Kidney epithelial cell (primary cell): Measurements from ENCODE around the gene ARL13B. TPM values are rescaled to one million over a fixed set of nuclear protein-coding genes. Genes with fewer than 3 reads are reported as not detected.
A peak's percentile ranks its signal among the peaks of the same experiment; 100 is the strongest.

ENCODE experiments used
- DNase-seq: peaks from one replicate; pipeline ENCODE4 v3.0.0-alpha.2; 2010; ENCODE audit warnings: low read depth
- H3K27me3 ChIP-seq: 2 replicates; pipeline ENCODE4 v1.6.0; 2011; ENCODE audit warnings: low read length; ENCODE audit not compliant: control insufficient read depth, insufficient read depth
- H3K36me3 ChIP-seq: 2 replicates; pipeline ENCODE4 v1.5.1; 2011; ENCODE audit warnings: low read length; ENCODE audit not compliant: control insufficient read depth, insufficient read depth
- H3K4me3 ChIP-seq: 2 replicates; pipeline ENCODE4 v1.5.1; 2011; ENCODE audit warnings: low read depth, mild to moderate bottlenecking, control low read depth, low read length
- total RNA-seq: library from RNA; depleted of rRNA; stranded (reverse); fragments of >200 nt; gene quantifications from 2 replicates; pipeline ENCODE4 v1.2.3, GENCODE V29; 2015
- TF ChIP-seq, protein P1 (sequence below): IDR thresholded peaks from 2 replicates; pipeline ENCODE4 v1.5.1; 2011; ENCODE audit warnings: mild to moderate bottlenecking, moderate library complexity, low read length, control low read depth, inconsistent platforms; ENCODE audit not compliant: insufficient read depth, poor library complexity, severe bottlenecking

Gene ARL13B
- total RNA-seq, 1 donor from 2014 or later, result 11.4 TPM

DNA sequence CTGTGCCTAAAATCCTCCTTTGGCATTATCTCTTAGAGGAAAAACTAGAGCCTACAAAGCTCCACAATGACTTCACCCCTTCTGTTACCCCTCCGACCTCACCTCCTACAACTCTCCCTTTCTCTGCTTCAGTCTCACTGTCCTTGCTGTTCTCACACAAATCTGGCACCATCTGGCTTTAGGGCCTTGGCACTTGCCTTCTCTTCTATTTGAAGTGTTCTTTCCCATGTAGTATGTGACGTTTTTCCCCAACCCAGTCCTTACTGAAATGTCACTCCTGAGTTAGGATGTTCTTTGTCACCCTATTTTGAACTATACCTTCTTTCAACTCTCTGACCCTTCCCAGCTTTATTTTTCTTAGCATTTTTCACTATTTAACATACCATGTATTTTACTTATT is 39.7 kb downstream of the ARL13B start:
- TF ChIP-seq, protein P1, sequence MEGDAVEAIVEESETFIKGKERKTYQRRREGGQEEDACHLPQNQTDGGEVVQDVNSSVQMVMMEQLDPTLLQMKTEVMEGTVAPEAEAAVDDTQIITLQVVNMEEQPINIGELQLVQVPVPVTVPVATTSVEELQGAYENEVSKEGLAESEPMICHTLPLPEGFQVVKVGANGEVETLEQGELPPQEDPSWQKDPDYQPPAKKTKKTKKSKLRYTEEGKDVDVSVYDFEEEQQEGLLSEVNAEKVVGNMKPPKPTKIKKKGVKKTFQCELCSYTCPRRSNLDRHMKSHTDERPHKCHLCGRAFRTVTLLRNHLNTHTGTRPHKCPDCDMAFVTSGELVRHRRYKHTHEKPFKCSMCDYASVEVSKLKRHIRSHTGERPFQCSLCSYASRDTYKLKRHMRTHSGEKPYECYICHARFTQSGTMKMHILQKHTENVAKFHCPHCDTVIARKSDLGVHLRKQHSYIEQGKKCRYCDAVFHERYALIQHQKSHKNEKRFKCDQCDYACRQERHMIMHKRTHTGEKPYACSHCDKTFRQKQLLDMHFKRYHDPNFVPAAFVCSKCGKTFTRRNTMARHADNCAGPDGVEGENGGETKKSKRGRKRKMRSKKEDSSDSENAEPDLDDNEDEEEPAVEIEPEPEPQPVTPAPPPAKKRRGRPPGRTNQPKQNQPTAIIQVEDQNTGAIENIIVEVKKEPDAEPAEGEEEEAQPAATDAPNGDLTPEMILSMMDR, result no peak
- Histone ChIP-seq H3K27me3 (no peaks in the 10 kb centered on the region), H3K36me3 (peaks cover 1% of the 10 kb centered on the region), H3K4me3 (no peak overlapping the region)
- DNase-seq, result no peak

DNA sequence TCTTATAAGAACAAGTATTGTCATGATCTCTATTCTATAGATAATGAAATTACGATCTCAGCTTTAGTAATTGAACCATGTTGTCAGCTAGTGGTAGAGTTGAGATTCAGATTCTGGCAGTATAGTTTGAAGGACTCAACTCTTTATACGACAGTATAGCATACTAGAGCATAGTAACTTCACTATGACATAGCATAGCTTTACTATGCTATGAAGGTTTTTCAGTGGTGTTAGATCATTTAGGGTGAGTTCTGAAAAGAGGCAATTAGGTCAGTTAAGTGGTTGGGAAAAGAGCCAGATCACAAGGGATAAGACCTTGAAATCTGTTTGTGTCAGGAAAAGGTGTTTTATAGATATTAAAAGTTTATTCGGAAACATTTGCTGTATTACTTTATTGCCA is 40.3 kb downstream of the ARL13B start:
- H3K4me3 ChIP-seq, result no peak overlapping the region
- no peaks in the 10 kb centered on the region for H3K27me3 ChIP-seq
- peaks cover 1% of the 10 kb centered on the region for H3K36me3 ChIP-seq
- no peak for DNase-seq
- TF ChIP-seq, protein P1, result no peak

DNA sequence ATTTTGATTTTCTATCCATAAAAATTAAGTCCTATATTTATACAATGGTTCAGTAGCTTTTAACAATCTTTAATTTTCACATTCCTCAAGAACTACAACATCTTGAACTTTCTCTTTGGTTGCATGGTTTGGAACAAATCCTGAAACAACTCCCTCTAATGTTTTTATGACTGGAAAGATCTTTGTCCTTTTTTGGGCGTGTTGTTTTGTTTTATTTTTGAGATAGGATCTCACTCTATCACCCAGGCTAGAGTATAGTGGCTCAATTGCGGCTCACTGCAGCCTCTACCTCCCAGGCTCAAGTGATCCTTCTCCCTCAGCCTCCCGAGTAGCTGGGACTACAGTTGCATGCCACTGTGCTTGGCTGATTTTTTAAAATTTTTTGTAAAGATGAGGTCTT is 44.4 kb downstream of the ARL13B start:
- TF ChIP-seq, protein P1, result no peak
- Histone ChIP-seq H3K4me3 (no peak overlapping the region), H3K36me3 (no peaks in the 10 kb centered on the region), H3K27me3 (no peaks in the 10 kb centered on the region)
- no peak for DNase-seq

DNA sequence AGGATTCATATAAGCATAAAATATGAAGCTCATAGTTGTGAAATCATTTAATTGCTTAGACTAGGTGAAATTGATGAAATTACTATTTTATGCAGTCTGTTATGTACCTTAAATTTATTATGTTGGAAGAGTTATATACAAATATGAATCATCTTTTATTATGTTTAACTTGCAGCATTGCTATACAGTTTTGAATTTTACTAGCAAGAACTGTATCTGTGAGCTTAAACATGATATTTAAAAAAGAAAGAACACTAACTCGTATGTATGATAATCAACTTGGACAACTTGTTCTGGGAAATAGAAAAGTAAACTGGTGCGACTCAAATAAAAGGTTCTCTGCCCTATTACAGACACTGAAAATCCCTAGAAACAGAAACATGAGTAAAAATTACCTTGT is 46.7 kb downstream of the ARL13B start:
- DNase-seq, result no peak
- H3K36me3 ChIP-seq, result no peaks in the 10 kb centered on the region
- TF ChIP-seq, protein P1, result no peak
- H3K27me3 ChIP-seq, result no peaks in the 10 kb centered on the region
- H3K4me3 ChIP-seq, result no peak overlapping the region

DNA sequence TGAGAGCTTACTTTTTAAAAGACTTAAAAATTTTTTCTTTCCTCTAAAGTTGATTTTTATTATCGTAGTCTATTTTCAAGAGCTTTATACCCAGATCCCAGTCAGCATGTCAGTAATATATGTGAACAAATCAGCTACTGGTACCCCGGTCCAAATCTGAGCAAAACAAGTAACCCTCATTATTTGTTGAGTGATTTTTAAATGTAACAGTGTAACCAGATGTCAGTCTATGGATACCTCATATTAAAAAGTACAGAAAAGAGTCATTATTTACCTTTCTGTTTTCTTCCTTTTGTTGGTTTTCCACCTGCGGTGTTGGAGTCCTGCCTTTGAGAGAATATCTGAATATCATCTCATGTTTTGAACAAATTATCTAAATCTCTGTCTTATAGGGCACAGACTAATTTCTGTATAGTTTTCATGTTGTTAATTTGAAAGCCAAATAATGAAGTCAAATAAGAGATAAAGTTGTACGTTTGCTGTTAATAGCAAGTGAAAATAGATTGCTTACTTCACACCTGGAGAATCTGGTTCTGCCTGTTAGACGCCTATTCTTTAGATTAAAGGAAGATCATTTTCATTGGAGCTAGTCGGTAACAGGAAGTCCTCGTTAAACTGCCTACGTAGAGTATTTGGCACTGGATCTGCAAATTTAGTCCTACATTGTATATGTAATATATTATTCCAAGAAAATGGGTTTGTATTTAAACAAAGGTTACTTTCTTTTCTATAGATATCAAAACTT is 48.3 kb downstream of the ARL13B start, which contains the start of gene STX19:
Gene STX19 (minus strand): TSS at position 505 of the 745 bp plus-strand sequence. CDS start 13,328 bp downstream, outside the sequence.
- H3K36me3 ChIP-seq, result no peaks in the 10 kb centered on the region
- TF ChIP-seq, protein P1, result no peak
- no peak for DNase-seq
- H3K4me3 ChIP-seq, result no peak within 1 kb of the TSS
- no peaks in the 10 kb centered on the region for H3K27me3 ChIP-seq

DNA sequence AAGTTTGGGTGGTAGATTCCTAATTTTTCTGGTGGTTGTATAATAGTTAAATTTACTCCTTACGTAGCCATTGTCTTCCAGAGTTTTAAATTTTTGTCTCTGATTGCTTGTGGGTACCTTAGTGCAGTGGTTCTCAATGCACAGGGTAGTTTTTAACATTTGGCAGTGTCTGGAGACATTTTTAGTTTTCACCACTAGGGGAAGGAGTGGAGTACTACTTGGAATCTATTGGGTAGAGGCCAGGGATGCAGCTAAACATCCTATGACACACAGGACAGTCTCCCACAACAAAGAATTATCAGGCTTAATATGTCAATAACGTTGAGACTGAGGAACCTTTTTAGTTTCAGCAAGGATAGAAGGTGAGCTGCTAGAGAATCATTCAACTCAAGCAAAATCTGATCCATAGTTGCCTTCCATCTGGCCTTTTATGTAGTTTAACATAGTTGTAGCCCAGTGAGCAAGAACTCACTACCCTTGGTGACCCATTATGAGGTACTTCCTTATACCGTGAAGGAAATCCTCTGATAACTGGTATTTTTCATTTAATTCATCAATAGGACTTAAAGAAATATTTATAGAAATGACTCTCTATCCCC is 57.1 kb downstream of the ARL13B start:
- no peaks in the 10 kb centered on the region for H3K36me3 ChIP-seq
- no peaks in the 10 kb centered on the region for H3K27me3 ChIP-seq
- H3K4me3 ChIP-seq, result no peak overlapping the region
- TF ChIP-seq, protein P1, result peak; percentile 50
- no peak for DNase-seq
